GM19035 (cell line): ENCODE measurements around the gene CHI3L2.

Experiments
- ATAC-seq: cut with Tn5 transposase; IDR thresholded peaks from one replicate; pipeline ENCODE4 v1.9.1; 2021; ENCODE audit not compliant: unreplicated experiment

The CHI3L2 gene

GRCh38 chr1:111247125-111247838 is 19.8 kb downstream of the CHI3L2 start:
- no peak for ATAC-seq

GRCh38 chr1:111249960-111250359 is 22.4 kb downstream of the CHI3L2 start:
- ATAC-seq: no peak

GRCh38 chr1:111251570-111251969 is 24.1 kb downstream of the CHI3L2 start:
- ATAC-seq: no peak

GRCh38 chr1:111252786-111253185 is 25.3 kb downstream of the CHI3L2 start:
- ATAC-seq: no peak

- no peak for ATAC-seq
Measured at GRCh38 chr1:111253876-111254275, 26.4 kb downstream of the CHI3L2 start.

- no peak for ATAC-seq
Measured at GRCh38 chr1:111256988-111257658, 29.6 kb downstream of the CHI3L2 start.

GRCh38 chr1:111267801-111268508 is 40.4 kb downstream of the CHI3L2 start:
- ATAC-seq: no peak

- ATAC-seq: no peak
Measured at GRCh38 chr1:111269825-111270406, 42.4 kb downstream of the CHI3L2 start.

GRCh38 chr1:111270771-111271463 is 43.4 kb downstream of the CHI3L2 start:
- no peak for ATAC-seq

GRCh38 chr1:111271464-111271801 is 43.9 kb downstream of the CHI3L2 start:
- ATAC-seq: no peak

- no peak for ATAC-seq
Measured at GRCh38 chr1:111272081-111272480, 44.6 kb downstream of the CHI3L2 start.

- no peak for ATAC-seq
Measured at GRCh38 chr1:111274653-111275052, 47.1 kb downstream of the CHI3L2 start.

GRCh38 chr1:111275079-111275478 is 47.6 kb downstream of the CHI3L2 start:
- no peak for ATAC-seq

GRCh38 chr1:111275780-111276433 is 48.4 kb downstream of the CHI3L2 start:
- ATAC-seq: no peak

- ATAC-seq: no peak
Measured at GRCh38 chr1:111279144-111279543, 51.6 kb downstream of the CHI3L2 start.

- ATAC-seq: no peak
Measured at GRCh38 chr1:111280267-111280666, 52.8 kb downstream of the CHI3L2 start.

- ATAC-seq: no peak
Measured at GRCh38 chr1:111281411-111281810, 53.9 kb downstream of the CHI3L2 start.

GRCh38 chr1:111283838-111284237 is 56.3 kb downstream of the CHI3L2 start:
- ATAC-seq: no peak

- ATAC-seq: no peak
Measured at GRCh38 chr1:111285879-111286278, 58.4 kb downstream of the CHI3L2 start.

- no peak for ATAC-seq
Measured at GRCh38 chr1:111286912-111287311, 59.4 kb downstream of the CHI3L2 start.

- no peak for ATAC-seq
Measured at GRCh38 chr1:111289371-111289770, 61.9 kb downstream of the CHI3L2 start.
